Jurkat, Clone E6-1 (cell line): ENCODE results near the gene PLXNA3.
"Not testable (repeated sequence)": the region's sequence is repeated elsewhere in the genome, so short reads cannot be mapped to it uniquely, and the experiment has no call there.

ENCODE experiments used
- DNase-seq: peaks from one replicate; pipeline ENCODE4 v3.0.0-alpha.2; 2011; ENCODE audit warnings: low read depth, low spot score
- H3K4me3 ChIP-seq: 2 replicates; pipeline ENCODE4 v1.5.1; 2011; ENCODE audit warnings: mild to moderate bottlenecking, low read length, control low read depth, moderate library complexity

Gene PLXNA3

GRCh38 chrX:154487518-154488290 is 29.6 kb downstream of the PLXNA3 start:
- no peak for DNase-seq
- no peak overlapping the region for H3K4me3 ChIP-seq

GRCh38 chrX:154488336-154489075 is 30.4 kb downstream of the PLXNA3 start:
- H3K4me3 ChIP-seq, result no peak overlapping the region
- DNase-seq, result no peak

DNA sequence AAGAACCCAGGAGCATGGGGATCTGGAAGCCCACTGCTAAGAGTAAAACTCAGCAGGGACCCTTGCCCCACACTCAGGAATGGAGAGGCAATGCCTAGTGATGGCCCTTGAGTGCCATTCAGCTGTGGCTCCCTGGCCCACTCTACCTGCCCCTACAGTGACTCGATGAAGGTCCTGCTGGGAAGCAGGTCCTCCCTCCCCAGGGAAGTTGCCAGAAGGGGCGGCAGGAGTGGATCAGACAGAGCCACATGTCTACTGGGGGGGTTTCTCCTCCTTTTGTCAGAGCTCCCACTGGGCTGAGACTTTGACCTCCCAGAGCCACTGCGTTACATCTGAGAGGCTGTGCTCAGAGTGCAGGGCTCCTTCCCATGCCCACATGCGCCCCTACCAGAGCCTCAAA is 31.1 kb downstream of the PLXNA3 start:
- no peak overlapping the region for H3K4me3 ChIP-seq
- DNase-seq, result no peak

DNA sequence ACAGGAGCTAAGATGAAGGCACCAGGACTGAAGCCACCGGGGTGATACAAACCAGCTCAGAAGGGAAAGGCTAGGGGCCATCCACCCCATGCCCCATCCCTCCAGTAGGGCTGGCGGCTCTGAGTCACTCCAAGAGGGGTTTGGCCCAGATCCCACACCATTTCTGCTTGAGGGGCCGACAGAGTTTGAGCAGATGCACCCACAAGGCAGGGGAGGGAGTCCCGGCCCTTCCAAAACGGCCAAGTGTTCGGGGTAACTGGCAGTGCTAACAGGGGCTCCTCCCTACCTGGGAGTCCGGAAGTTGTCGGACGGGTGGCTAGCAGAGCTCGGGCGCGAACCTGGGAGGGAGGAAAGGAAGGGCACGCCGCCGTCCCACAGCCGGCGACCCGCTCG is 31.9 kb downstream of the PLXNA3 start:
- H3K4me3 ChIP-seq, result peak overlapping the region; percentile 60

GRCh38 chrX:154490414-154491083 is 32.5 kb downstream of the PLXNA3 start, which contains the start of gene SLC10A3:
SLC10A3 (minus strand) TSS chrX:154490629; CDS start chrX:154488940, 1,689 bp downstream.
- peak; percentile 89 for DNase-seq
- peak within 1 kb of the TSS; percentile 66 for H3K4me3 ChIP-seq

More for the DNA sequence above, 31.9 kb downstream of the PLXNA3 start:
- no peak for DNase-seq

DNA sequence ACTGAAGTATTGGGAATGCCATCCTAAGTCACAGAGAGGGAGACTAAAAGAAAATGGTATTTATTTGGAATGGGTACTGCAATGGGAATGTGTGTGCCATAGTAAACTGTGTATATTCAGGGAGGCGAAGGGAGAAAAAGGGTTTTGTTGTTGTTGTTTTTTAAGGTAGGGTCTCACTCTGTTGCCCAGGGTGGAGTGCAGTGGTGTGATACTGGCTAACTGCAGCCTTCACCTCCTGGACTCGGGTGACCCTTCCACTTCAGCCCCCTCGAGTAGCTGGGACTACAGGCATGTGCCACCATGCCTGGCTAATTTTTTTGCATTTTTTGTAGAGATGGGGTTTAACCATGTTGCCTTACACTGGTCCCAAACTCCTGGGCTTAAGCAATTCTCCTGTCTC is 36.6 kb downstream of the PLXNA3 start:
- no peak overlapping the region for H3K4me3 ChIP-seq
- no peak for DNase-seq

- DNase-seq, result no peak
- H3K4me3 ChIP-seq, result no peak overlapping the region
Measured at GRCh38 chrX:154495472-154495922, 37.4 kb downstream of the PLXNA3 start.

DNA sequence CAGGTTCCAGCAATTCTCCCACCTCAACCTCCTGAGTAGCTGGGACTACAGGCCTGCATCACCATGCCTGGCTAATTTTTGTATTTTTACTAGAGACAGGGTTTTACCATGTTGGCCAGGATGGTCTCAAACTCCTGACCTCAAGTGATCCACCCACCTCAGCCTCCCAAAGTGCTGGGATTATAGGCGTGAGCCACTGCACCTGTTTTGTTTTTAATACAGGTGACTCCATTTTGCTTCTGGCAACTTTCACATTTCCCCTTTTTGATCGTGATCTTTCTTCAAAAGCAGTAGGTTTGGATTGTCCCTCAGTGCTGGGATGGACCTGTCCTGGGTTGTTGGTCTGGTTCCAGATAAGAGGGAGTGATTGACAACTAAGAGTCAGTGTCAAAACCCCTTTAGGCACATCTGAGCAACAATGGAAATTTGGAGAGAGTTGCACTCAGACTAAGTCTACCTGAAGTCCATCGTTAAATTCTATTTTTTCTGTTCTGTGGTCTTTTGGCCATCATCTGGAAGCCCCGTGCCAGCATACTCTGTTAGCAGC is 38.6 kb downstream of the PLXNA3 start:
- H3K4me3 ChIP-seq, DNase-seq: not testable (repeated sequence)

DNA sequence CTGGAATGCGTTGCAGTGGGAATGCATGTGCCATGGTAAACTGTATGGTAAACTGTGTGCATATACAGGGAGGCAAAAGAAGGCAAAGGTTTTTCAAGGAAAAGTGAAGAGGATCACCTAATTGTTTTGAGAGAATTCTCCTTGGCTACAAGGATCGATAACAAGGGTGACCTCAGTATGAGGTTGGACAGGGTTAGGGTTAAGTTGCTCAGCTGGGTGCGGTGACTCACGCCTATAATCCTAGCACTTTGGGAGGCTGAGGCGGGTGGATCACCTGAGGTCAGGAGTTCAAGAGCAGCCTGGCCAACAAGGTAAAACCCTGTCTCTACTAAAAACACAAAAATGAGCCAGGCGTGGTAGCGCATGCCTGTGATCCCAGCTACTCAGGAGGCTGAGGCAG is 43.3 kb downstream of the PLXNA3 start:
- not testable (repeated sequence) for H3K4me3 ChIP-seq, DNase-seq

DNA sequence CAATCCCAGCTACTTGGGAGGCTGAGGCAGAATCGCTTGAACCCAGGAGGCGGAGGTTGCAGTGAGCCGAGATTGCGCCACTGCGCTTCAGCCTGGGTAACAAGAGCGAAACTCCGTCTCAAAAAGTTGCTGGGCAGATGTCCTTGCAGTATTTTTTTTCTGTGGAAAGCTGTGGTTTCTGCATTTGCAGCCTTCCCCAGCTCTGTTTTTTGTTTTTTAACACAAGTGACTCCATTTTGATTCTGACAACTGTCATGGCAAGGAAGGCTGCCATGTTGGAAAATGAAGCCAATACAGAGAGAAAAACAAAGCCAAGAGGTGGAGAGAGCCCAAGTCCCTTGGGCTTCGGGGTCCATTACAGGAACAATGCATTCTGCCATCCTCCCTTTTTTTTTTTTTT is 44.0 kb downstream of the PLXNA3 start:
- H3K4me3 ChIP-seq, result no peak overlapping the region
- DNase-seq, result no peak

- H3K4me3 ChIP-seq, result no peak overlapping the region
Measured at GRCh38 chrX:154502989-154503388, 44.9 kb downstream of the PLXNA3 start.

GRCh38 chrX:154505734-154506133 is 47.7 kb downstream of the PLXNA3 start:
- no peak overlapping the region for H3K4me3 ChIP-seq
- no peak for DNase-seq

More at GRCh38 chrX:154502989-154503388, 44.9 kb downstream of the PLXNA3 start:
- no peak for DNase-seq

DNA sequence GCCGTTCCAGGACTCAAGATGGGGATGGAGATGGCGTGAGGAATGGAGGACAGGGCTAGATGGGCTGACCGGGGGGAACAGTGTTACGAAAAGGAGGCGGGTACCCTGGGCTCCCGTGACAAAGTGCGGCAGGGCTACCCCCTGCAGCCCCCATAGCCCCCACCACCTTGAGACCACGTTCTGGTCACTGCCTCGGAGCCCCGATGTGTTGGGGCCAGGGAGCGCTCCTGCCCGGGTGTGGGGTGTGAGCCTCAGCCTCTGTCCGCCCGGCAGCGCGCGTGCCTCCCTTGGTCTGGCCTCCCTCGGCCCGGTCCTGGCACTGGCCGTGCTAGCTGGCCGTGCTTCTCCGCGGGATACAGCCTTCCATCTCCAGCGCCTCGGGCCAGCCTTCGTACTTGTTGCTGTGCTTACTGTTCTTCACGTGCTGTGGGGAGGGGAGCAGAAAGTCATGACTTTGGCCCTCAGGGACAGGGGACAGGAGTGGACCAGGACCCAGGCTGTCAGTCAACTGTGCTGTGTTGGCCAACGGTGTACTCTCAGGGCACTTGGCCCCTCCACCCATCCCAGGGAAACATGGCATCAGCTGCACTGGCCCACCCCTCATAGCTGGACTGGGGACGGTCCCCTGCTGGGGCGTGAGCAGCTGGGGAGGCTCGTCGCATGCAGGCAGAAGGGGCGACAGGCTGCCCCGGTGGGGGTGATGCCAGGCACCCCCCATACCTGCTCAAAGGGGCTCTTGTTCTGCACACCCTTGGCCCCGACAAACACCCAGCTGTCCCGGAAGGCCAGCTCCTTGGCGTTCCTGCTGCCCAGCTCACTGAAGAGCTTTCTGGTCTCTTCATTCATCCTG is 48.6 kb downstream of the PLXNA3 start:
- no peak overlapping the region for H3K4me3 ChIP-seq
- DNase-seq, result no peak

DNA sequence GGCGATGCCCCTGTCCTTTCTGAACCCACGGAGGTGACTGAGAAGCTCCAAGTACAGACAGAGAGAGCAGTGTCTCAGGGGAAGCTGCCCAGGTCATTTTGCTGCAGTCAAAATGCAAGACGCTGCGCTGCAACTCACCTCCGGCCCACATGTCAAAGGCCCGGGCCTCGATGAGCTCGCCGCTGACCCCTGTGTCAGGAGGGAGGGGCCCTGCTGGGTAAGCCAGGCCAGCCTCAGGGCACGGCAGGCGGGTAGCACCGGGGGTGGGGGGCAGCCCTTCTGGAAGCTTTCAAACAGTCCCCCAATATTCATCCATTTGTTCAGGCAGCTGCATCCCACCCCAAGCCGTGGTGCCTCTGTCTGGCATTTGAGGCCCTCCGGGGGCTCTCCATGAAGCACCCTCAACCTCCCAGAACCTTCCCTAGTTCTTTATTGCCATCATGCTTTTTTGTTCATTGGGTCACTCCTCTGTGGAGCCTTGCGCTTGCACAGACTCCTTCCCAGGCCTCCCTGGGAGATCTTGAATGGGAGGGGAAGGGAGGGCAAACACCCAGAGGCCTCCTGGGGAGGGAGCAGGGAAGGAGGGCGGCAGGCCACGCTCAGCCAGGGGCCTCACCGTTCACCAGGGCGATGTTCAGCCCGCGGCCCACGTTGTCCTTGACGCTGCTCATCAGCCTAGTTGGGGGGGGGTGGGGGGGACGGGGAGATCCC is 49.7 kb downstream of the PLXNA3 start:
- H3K4me3 ChIP-seq, result no peak overlapping the region
- no peak for DNase-seq

DNA sequence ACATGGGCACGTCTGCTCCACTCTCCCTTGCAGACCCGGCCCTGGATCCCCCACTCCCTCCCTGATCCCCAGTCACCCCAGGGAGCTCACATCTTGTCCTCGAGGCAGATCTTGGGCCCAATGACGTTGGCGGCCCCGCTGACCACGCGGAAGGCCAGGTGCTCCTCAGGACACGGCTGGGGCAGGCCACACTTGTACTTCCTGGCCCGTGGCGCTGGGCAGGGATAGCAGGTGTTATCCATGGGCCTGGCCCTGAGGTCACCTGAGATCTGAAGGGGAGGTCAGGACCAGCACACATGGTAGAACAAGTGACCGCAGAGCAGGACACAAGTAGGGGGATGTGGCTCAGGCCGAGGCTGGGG is 50.3 kb downstream of the PLXNA3 start:
- DNase-seq, result no peak

GRCh38 chrX:154509455-154509854 is 51.4 kb downstream of the PLXNA3 start:
- DNase-seq, result no peak
- no peak overlapping the region for H3K4me3 ChIP-seq

More for the DNA sequence above, 50.3 kb downstream of the PLXNA3 start:
- H3K4me3 ChIP-seq, result no peak overlapping the region

DNA sequence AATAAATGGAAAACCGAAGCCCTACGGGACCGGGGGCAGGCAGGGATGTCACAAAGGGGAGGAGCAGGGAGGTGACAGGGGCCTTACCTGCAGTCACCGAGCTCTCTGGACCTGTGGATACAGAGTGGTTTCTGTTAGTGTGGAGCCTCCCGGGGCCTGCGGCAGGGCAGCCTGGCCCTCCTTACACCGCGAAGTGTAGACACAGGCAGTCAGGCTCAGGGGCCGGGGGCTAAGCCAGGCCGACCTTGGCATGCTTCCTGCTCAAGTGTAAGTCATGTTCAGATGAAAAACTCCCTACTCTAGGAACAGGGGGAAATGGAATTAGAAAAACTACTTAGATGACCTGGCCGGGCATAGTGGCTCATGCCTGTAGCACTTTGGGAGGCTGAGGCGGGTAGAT is 53.7 kb downstream of the PLXNA3 start:
- H3K4me3 ChIP-seq, result no peak overlapping the region
- no peak for DNase-seq

GRCh38 chrX:154512879-154513553 is 54.9 kb downstream of the PLXNA3 start:
- H3K4me3 ChIP-seq, result no peak overlapping the region
- no peak for DNase-seq
